GM15510 (cell line): Measurements from ENCODE around the gene RASSF1.
A peak's percentile ranks its signal among the peaks of the same experiment; 100 is the strongest.

Experiments used
- POLR2A ChIP-seq: IDR thresholded peaks from 3 replicates; pipeline ENCODE4 v1.6.1; 2011; ENCODE audit warnings: borderline replicate concordance; ENCODE audit not compliant: insufficient read length; ENCODE audit errors: extremely low read depth

Gene RASSF1

DNA sequence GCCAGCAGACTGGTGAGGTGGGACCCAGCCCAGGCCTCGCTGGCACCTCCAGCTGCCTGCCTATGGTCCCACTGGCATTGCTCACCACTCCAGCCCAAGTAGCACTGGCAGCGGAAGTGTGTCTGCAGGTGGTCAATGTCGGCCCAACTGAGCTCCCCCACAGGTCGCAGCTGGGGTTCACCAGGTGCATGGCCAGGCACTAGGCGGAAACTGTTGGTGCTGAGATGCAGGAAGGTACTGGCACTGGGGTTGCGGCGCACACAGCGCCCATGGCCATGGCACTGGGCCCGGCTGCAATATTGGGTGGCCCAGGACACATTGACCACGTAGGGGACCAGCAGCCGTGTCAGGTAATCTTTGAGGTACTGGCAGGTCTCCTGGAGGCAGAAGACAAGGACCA is 22.5 kb downstream of the RASSF1 start:
- TF ChIP-seq POLR2A = no peak

DNA sequence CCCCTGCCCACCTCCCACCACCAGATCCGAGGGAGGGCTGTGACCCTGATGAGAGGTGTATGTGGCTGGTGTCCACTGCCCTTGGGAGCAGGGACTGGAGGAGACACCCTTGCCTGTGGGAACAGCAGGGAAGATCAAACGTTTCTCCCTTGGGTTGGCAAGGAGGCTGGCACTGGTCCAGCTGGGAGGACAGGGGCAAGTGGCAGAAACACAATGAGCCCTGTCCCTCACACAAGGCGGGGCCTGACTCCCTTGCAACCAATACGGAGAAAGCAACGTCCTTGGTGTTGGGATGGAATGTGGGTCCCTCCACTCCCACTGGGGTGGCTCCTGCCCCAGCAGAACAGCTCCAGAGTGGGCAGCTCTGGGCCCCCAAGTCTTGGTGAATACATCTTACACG is 23.3 kb downstream of the RASSF1 start:
- TF ChIP-seq POLR2A = no peak

DNA sequence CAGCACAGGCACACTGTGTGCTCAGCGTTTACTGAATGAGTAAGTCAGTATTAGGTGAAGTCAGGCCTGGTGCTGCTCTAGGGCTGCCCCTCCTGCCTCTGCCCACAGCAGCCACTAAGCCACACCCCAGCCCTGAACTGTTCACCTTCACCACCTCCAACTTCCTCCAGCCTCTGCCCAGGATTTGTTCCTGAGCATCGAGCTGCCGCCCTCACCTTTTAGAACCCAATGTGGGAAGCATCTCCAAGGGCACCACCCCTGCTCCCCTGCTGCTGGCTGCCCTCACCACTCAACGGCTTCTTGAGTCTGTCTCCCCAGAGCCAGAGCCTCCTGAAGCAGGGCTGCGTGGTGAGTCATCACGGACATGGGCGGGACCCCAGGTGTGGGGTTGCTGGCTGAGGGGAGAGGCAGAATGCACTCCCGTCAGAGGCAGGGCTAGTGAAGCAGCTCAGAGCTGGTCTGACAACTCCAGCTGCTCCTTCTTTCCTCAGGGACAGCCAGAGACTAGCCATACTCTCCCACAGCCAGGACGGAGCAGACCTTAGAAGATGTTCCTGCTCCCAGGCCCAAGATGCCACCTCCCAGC is 23.9 kb downstream of the RASSF1 start:
- no peak for TF ChIP-seq POLR2A

DNA sequence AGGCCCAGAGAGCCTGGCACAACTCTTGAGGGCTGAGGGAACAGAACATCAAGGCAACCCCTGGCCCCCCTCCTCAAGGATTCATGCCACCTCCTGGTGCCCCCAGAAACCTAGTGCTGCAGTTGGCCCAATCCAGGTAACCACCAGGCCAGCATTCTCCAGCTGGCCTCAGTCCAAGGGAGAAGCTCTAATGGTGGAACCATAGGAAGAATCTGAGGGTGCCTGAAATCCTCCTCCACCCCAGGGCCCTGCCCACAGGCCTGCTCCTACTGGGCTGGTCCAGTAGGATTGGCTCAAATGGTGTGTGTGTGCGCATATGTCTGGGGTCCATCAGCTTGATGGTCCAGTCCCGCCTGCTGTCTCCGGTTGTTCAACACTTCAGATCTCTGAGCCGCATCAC is 25.8 kb downstream of the RASSF1 start:
- TF ChIP-seq POLR2A = no peak

DNA sequence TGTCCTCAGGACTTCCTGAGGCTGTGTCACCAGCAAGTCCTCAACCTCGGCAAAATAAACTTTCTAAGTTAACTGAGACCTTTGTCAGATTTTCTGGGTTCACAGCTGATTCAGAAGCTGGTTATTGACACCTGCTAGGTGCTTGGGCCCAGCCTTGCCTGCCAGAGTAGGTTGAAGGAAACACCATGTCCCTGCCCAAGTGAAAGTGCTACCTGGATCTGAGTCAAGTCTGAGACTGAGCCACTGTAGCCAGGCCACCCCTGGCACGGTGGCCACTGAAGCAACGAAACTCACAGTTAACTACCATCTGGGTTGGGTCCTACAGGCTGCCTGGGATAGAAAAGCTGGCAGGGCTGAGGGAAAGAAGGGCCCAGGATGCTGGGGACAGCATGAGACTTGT is 26.3 kb downstream of the RASSF1 start:
- no peak for TF ChIP-seq POLR2A

DNA sequence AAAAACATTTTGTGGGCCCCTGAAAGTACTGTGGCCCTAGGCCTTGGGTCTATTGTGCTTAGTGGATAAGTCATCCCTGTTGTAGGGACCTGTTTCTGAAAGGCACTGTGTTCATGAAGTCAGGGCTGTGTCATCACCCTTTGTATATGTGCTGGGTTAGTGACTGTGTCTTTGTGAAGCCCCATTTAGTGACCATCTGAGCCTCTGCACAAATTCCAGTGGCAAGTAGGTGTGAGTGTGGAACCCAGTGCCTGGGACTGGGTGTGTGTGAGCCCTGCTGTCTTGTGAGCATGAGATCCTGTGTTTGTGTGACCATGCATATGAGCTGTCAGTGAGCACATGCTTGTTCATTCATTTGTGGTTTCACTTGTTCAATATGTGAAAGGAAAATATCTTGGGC is 36.0 kb downstream of the RASSF1 start:
- no peak for TF ChIP-seq POLR2A

DNA sequence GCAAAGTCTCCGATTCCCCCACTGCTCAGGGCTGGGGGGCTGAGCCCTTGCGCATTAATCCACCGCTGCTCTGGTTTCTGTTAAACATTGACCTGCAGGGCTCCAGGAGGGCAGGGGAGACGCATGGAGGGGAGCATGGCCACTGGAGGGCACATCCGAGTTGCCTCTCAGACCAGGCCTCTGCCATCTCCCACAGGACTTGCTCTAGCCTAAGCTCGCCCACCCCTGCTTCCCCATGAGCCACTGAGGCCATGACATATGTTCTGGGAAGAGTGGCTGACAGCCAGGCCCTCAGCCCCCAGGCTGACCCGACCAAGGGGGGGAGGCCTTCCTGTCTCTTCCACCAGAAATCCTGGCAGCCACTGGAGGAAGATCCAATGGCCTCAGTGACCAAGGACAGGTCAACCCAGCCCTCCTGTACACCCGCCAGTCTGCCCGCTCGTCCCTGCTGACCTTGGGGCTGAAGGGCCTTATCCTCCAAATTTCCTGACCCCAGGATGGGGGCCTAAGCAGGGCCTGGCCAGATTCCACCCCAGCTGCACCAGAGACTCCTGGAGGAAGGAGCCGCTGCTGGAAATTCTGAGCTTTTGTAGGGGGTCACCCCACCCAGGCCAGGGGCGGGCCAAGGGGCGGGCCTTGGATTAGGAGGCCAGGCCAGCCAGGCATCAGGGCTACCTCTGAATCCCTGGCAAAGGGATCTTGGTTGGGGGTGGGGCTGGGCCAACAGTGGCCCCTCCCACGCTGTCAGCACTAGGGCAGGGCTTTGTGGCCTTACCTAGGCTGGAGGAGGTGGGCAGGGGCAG is 37.4 kb downstream of the RASSF1 start, which contains the start of gene HYAL1:
Gene HYAL1 (minus strand): TSS at position 562 of the 803 bp plus-strand sequence. CDS start 618 bp downstream, outside the sequence.
- no peak for TF ChIP-seq POLR2A

DNA sequence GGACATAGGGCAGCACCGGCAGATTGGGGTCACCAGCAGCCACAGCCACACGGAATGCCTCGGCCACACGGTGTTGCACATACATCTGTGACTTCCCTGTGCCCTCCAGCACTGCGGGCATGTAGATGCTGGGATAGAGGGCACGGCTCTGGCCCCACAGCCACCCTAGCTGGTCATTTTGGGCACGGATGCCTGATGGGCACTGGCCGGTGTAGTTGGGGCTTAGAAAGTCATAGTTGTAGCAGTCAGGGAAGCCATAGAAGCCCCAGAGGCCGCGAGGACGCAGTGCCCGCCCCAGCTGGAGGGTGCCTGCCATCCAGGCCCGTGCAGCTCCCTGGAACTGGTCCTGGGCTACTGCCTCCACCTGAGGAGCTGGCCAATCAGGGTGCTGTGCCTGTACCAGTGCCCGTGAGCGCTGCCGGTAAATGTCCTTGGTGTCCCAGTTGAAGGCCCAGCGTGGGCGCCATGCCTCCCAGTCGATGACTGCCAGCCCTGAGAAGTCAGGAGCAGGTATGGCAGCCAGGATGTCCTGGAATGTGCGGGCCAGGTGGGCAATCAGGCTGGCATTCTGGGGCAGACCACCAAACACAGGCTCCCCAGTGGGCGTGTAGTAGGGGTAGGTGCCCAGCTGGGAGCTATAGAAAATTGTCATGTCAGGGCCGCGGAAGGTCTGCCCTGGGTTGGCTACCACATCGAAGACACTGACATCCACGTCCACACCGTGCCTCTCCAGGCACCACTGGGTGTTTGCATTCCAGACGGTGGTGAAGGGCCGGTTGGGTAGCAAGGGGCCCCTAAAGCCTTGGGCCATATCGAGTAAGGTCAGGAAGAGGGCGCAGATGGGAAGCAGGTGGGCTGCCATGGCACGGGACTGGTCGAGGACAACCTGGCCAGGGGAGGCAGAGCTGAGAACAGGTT is 38.3 kb downstream of the RASSF1 start:
- TF ChIP-seq POLR2A = no peak

DNA sequence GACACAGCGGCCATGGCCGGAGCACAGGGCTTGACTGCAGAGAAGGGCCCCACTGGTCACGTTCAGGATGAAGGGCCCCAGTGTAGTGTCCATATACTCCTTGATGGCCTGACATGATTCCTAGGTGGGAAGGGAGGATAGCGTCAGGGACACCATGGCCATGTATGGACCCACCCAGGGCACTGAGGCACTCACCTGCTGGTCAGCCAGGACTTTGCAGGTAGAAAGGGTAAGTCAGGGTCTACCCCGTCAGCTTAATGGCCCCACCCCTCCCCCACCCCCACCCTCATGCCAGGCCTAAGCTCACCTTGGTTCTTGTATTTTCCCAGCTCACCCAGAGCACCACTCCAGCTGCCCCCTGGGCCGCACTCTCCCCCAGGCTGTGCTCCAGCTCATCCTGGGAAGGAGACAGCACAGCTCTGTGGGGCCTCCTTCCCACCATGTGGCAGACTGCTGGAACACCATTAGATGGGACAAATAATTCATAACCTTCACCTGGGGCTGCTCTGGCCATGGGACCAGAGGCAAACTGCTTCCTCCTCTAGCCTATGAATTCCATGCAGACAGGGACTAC is 39.9 kb downstream of the RASSF1 start:
- no peak for TF ChIP-seq POLR2A

DNA sequence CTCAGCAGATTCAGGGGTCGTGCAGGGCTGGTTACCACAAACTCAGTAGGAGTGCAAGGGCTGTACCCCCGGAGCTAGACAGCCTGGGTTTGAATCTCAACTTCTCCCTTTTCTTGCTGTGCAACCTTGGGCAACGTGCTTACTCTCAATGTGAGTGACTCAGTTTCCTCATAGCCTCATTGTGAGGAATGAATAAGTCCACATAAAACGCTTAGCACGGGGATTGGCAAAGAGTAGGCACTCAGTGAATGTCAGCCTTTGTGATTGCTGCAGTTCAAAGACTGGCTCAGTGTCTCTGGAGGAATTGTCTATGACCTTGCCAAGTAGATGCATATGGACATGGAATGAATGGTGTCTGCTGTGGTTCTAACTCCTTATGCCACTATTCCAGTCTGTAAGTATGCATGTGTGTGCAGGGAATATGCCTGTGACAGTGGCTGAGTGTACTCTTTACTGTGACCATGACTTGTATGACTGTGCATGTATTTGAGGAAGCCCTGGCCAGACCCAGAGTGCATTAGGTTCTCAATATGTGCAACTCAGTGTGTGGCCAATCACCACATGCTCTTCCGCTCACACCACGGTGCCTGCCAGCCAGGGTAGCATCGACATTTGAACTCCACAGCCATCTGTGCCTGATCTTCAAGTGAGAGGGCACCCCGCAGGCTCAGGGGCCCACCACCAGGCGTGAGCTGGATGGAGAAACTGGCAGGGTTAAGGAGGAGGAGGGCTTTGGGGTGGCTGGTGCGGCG is 40.5 kb downstream of the RASSF1 start:
- TF ChIP-seq POLR2A = no peak

DNA sequence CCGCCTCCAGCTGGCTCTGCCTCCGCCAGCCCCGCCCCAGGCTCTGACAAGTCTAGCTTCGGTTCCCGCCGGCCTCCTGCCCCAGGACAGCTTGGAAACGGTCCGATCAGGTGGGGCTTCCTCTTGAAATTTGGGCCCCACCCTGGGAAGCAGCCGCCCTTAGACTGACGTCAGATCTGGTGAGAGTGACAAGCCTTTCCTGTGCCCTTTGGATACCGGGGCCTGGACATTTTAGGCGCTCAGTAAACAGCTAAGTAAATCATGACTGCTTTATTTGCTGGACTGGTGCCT is 41.1 kb downstream of the RASSF1 start:
- no peak for TF ChIP-seq POLR2A

DNA sequence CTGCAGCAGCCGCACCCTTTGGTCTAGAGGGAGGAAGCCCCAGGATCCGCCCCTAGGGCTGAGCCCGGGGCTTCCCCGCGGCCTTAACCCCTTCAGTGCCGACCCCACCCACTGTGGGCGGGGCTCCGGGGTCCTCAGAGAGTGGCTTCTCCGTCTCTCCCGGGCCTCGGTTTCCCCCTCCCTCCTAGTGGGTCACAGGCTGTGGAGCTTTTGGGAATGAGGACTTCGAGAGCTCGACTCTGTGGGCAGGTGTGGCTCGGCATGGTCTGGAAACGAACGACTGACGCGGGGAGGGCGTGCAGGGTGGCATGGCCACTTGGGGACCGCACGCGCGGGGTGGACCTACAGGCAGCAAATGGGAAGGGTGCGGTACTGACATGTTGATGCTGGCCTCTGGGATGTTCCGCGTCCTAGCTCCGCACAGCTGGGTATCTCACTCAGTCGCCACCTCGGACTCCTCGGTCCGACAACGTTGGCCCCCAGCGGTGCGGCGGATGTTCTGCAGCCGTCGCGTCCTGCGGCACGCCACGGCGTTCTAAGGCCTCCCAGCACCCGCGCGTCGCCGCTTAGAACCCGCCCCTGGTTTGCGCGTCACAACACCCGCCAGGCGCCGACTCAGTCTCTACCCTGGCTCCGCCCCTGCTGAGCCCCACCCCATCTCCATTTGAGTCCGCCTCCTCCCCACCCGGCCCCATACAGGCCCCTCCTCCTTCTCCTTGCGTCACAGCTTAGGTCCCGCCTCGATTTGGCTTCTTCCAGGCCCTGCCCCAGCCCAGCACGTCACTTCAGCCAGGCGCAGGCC is 41.6 kb downstream of the RASSF1 start, which contains the start of the genes HYAL3 and NAA80:
Gene HYAL3 (minus strand): TSS at position 570 of the 802 bp plus-strand sequence. CDS start 3,803 bp downstream, outside the sequence.
Gene NAA80 (minus strand): TSS at position 570 of the 802 bp plus-strand sequence. CDS start 1,942 bp downstream, outside the sequence.
- peak; percentile 93 for TF ChIP-seq POLR2A
